Stimulated activated CD4-positive, alpha-beta T cell treated with anti-CD3 and anti-CD28 coated beads, Interleukin-1b, Interleukin-23, amount 100 ng/mL, for 48 hours (primary cell): ENCODE results near the gene TEAD1.
A peak's percentile ranks its signal among the peaks of the same experiment; 100 is the strongest.
"Not testable (repeated sequence)": the region's sequence is repeated elsewhere in the genome, so short reads cannot be mapped to it uniquely, and the experiment has no call there.

ENCODE experiments used
- DNase-seq: peaks from one replicate; pipeline ENCODE4 v3.0.0-alpha.2; 2020

The TEAD1 gene

DNA sequence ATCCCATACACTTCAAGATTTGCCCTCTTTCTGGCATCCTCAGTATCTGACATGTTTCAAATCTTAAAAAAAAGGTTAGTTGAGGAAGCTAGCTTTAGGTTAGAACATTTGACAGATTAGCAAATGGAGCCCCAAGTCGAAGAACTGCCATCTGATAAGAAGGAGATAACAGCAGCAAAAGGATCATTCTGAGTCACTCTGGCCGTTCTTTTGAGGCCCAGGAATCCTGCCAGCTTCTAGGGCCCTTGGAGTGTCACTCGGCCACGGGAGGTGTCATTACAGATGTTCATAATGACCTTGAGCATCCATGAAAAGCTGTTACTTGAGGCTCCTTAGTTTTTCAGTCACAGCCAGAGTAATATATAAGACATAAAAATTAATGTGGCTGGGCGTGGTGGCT lies 202.8 kb downstream of the TEAD1 start:
- no peak for DNase-seq

DNA sequence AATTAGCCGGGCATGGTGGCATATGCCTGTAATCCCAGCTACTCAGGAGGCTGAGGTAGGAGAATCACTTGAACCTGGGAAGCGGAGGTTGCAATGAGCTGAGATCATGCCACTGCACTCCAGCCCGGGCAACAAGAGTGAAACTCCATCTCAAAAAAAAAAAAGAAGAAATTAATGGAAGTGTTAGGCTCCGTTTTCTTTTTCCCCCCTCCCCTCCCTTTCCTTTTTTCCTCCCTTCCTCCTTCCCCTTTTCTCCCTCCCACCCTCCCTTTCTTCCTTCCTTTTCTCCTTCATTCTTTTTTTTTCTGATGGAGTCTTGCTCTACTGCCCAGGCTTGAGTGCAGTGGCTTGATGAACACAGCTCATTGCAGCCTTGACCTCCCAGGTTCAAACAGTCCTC lies 203.3 kb downstream of the TEAD1 start:
- DNase-seq: not testable (repeated sequence)

DNA sequence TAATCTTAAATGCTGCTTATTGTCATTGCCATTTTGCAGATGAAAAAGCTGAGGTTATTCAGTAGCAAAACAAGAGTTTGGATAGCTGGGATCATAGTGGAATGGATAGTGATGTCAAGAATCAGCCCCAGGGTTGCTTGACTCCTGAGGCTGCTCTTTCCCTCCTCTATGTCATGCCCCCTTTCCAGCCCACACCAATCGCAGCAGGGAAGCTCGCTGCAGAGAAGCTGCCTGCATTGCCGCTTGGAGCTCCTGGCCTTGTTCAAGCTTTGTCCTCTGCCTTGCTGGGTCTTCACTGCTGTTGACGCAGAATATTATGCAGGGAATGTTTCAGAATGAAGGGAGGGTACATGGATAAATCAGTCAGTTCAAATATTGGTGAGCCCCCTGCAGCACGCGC lies 206.1 kb downstream of the TEAD1 start:
- DNase-seq: no peak

DNA sequence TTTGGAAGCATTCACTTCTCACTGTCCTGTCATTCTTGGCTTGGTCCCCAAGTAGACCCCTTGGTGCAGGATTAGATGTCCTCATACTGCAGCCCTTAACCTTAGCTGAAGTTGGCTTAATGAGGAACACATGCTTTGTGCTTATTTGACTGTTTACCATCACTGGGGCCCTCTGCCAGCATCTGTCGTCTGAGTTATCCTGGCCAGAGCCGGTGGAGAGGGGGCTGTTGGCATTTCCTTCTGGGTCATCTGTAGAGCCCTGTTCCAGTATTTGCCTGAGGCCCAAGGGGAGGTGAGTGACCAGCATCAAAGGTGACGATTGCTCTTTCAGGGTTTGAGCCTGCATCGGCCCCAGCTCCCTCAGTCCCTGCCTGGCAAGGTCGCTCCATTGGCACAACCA lies 208.4 kb downstream of the TEAD1 start:
- no peak for DNase-seq

DNA sequence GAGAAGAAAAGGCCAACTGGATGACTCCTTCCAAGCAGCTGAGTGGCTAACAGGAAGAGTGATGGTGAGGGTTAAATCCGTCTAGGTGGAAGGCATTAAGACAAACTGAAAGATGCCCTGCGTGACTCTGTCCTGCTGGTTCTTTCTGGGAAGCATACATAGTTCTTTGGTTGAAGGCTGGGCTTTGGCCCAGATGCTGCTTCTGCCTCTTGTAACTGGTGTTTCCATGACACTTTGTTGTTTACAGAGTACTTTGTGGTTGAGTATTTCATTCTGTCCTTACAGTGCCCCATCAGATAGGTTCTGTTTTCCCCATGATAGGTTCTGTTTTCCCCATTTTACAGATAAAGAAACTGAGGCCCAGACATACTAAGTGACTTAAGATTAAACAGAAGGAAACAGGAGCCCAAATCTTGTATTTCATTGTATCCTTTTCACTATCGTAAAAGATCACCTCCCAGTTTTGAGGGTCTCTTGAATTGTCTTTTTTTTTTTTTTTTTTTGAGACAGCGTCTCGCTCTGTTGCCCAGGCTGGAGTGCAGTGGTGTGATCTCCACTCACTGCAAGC lies 210.6 kb downstream of the TEAD1 start:
- no peak for DNase-seq

DNA sequence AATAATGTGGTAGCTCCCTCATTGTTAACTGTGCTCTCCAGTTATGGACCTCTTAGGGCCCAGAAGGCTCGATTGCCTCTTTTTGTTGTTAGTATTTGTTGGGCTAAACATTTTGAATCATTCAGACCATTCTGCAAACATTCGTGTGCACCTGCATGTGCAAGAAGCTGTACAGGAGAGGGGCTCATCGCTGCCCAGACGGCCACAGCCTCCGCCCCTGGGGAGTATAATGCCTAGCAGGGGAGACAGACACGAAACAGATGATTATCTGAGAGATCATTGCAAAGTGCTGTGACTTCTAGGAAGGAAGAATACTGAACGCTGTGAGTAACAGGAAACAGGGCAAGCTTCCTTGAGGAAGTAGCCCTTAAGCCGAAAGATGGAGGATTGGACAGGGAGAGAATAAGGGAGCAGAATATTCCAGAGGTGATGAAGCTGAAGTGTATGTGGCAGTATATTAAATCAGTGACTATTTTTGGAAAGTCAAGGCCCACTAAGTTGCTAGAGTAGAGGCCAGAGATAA lies 211.6 kb downstream of the TEAD1 start:
- DNase-seq: no peak

DNA sequence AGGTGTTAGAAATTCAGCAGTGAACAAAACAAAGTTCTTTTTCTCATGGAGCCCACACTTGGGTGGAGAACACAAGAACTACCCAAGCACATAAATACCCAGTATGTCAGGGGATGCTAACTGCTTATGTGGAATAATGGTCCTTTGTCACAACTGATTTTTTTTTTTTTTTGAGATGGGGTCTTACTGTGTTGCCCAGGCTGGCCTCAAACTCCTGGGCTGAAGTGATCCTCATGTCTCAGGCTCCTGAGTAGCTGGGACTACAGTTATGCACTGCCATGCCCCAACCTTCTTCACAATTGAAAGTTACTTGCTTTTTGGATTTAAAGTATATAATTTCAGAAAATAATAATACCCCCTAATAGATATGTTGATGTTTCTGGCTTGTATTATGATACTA lies 212.3 kb downstream of the TEAD1 start:
- DNase-seq: no peak

DNA sequence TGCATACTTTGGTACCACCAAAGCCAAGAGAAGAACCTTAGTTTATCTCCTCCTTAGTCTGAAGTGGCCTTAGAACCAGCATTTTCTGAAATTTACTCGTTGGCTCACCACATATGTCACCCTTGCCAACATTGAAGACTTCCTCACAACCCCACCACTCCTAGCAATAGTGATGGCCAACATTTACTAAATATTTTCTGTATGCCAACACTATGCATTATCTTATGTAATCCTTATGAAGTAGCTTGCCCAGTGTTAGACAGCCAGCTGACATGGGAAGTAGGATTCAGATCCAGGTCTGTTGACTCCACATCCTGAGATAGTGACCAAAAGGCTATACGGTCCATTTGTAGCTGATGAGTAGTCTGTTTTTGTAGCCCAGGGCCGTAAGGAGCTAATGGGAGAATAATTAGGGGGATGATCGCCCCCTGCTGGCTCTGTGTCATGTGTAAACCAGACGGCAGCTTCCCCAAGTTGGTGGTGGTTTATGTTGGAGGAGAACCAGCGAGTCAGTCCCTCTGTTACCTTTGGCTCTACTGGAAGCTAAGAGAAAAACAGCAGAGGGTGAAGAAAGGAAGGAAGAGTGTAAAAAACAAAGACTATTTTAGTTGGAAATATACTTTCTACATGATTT lies 214.4 kb downstream of the TEAD1 start:
- DNase-seq: peak; percentile 56

DNA sequence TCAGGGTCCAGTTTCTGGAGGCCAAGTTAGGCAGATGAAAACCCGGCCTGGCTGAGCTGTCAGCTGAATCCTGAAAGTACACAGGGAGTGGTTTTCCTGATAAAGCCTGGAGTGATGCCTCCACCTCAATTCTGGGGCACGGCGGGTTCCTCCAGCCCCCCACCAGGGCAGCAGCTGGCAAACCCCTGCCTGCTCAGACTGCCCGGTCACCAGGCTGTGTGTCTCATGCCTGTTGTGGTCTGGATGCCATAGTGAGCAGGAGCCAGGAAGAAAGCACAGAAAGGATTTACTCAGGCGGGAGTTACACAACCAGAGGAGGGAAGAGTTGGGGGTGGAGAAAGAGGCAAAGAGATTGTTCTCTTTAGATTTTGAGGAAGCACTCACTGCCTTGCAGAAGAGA lies 215.0 kb downstream of the TEAD1 start:
- no peak for DNase-seq

DNA sequence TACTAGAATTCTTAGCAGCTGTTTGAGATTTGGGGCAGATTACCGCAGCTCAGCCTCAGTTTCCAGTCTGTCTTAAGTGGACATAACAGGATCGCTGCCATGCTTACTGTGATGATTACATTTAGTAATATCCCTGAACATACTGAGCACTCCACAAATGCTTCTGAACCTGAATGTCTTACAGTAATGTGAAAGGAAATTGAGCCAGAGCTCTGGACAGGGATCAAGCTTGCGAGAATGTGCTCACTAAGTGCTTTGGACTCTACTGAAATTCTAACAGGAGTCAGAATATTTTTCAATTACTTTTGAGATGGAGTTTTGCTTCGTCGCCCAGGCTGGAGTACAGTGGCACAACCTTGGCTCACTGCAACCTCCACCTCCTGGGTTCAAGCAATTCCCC lies 216.3 kb downstream of the TEAD1 start:
- DNase-seq: no peak

DNA sequence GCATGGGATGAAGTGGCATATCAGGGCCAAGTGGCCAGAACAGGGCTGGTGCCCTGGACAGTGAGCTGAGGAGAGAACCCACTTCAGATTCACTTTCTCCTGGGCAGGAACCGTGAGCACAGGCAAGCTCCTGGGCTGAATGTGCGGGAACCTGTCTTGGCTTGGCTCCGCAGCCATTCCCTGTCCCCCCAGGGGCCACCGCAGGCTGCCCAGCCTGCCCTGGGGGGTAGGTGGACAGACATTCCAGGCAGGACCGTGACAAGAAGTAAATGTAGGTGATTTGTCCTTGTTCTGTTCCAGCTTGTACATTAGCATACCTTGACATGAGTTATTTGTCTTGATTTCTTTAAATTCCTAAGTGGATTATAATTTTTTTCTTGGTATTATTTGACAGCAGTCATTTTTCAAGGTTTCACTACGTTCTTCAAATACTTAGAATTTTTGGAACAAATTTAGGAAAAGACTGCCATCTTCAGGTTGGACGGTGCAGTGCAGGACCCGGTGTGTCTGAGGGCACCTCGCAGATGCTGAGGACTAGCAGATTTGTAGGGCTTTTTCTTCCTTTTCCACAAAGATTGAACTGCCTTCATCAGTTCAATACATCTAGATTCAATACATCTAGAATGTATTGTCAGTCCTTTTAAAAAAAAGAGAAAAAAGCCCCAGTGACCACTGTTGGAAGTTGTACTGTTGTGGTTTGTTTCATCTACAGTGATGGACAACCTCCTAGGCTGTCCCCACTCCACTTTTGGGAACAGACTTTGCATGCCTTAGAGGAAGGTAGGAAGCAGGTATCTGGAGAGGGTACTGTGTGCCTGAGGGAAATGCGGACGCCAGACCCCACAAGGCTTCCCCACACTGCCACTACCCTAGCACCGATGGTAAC lies 219.8 kb downstream of the TEAD1 start:
- peak; percentile 53 for DNase-seq

DNA sequence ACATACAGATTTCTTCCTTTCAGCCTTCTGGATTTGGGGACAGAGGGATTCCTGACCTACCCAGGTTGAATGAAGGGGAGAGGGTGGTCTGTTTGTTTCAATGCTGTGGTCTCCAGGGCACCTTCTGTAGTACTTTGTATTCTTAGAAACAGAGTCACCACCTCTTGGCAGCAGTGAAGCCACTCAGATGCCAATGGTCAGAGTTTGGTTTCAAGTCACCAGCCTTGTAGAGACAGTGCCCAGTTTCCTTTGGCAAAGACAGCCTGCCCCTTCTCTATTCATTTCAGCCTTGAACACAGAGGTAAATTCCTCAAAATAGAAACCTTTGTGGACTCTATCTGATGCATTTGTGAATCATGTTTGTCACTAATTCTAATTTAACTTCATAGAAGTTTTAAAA lies 223.2 kb downstream of the TEAD1 start:
- DNase-seq: no peak

DNA sequence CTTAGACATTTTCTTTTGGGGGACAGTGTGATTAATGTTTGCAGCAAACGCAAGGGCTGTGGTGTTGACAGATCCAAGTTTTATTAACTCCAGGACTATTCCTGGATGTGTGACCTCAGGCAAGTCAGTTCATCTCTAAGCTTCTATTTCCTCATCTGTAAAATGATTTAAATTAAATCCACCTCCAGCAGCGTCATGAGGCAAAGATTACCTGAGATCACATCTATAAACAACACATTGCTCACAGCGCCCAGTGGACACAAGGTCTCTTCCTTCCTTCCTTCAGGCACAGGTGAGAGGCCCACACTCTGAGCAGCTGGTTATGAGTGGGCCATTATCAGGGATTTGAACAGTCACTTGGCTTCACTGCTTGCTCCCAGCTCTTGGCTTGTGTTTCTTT lies 223.6 kb downstream of the TEAD1 start:
- DNase-seq: no peak

DNA sequence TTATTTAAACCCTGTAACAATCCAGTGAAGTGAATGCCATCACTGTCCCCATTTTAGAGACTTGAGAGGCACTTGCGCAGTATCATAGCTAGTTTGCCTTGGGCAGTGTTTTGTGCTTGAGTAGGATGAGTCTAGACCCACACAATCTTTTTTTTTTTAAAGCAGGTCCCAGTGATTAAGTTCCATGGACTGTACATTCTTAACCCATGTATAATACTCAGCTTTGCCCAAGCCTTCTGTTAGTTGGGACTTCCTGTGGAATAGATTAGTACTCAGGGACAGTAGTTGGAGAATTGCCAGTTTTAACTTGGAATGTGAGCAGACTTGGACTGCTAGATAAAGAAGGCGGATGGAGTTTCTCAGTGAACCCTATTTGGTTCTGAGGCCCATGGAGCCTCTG lies 226.3 kb downstream of the TEAD1 start:
- DNase-seq: no peak

DNA sequence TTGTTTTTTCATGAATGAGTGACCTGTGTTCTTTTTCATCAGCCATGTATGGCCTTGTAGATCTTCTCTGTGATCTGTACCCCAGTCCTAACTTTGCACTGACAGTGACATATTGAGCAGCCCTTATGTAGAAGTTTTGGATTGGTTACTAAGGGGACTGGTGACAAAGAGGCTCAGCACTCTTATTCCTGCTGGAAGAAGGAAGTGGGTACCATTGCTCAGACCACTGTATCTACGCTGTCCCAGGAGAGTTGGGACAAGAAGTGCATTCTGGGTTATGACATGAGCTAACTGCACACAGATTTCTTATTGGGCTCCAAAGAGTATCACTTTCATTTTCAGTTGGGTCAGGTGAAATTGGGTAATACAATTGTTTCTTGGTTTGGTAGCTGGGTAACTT lies 227.1 kb downstream of the TEAD1 start:
- no peak for DNase-seq

DNA sequence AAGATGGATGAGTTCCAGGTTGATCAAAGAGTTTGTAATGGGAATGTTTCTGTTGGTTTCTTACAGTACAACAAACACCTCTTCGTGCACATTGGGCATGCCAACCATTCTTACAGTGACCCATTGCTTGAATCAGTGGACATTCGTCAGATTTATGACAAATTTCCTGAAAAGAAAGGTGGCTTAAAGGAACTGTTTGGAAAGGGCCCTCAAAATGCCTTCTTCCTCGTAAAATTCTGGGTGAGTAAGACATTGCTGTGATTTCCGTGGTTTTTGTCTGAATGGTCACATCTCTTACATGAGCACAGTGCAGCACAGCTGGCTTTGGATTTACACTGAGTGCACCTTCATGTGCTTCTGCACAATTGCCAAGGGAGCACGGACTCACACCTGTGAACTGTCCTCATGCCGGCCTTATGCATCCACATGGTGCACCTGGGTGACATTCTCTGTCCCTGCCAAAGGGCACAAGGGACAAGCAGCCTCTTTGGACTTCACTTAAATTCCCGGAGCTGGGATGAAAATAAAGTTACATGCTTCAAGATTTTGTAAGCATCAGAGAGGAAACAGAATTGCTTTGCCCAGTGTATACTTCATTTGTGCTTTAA lies 227.8 kb downstream of the TEAD1 start:
- DNase-seq: no peak

DNA sequence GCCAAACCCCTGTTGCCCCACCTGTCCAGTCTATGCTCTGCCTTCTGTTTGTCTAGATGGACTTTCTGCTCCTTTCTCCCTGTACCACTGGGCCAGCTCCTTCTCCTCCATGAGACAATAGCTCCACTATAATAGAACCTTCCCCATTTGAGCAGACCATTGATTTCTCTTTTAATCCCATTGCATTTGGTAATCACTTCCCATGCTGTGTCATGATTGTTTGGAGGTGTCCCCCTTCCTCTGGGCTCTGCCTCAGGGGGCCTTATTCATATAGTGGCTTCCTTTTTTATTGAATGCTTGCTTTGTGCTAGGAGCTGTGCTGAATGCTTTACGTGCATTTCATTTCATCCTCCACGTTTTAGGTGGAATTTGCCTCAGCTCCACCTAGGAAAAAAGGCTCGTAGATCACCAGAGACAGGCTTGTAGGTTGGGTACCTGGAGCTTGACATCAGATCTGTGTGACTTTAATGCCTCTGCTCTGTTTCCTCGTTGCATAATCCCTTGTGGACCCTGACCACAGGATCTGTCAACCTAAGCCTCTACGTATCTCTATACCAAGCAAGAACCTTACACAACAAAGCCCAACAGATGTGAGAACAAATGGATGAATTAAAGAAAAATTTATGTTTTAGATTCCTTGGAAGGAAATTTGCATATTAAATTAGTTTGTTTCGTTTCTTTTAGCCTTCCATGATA lies 228.7 kb downstream of the TEAD1 start:
- DNase-seq: no peak

DNA sequence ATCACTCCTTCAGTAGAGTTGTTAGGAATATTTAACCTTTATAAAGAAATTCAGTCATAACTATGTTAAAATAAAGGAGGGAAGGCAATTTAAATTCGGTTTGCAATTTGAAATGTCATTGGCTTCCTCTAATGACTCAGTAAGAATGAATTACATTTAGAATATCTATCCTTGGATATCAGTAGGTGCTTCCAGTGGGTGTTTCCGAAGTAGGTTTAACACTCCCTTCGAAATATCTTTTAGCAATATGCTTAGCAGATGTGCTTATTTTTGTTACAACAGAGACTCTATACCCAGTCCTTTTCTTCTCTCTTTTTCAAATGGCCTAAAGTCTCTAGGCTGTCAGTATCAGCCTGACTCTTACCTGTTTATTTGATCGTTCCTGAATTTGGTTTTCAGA lies 231.2 kb downstream of the TEAD1 start:
- DNase-seq: no peak

DNA sequence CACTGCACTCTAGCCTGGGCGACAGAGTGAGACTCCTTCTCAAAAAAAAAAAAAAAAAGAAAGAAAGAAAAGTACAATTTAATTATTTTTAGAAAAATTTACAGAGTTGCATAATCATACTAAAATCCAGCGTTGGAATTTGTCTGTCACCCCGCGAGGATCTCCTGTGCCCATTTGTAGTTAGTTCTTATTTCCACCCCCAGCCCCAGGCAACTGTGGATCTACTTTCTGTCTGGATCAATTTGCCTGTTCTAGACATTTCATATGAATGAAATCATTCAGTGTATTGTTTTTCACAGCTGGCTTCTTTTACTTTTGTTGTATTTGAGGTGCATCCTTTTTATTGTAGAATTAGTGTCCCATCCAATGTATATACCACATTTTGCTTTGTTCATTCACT lies 232.3 kb downstream of the TEAD1 start:
- DNase-seq: no peak

DNA sequence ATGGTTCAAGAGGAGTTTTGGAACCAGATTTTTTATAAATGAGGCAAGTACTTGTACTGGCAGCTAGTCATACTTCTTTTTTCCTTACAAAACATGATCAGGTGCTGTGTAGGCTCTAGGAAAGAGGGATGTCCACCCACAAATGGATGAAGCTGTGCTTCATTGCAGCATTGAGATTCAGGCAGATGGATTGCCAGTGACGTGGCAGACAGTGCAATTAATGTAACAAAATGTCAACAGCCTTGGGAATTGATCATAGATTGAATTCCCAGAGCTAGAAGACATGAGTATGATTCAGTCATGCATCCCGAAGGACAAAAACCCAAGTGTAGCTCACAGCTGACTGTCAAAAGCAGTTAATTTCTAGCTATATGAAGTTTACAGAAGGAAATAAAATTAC lies 235.7 kb downstream of the TEAD1 start:
- DNase-seq: no peak

DNA sequence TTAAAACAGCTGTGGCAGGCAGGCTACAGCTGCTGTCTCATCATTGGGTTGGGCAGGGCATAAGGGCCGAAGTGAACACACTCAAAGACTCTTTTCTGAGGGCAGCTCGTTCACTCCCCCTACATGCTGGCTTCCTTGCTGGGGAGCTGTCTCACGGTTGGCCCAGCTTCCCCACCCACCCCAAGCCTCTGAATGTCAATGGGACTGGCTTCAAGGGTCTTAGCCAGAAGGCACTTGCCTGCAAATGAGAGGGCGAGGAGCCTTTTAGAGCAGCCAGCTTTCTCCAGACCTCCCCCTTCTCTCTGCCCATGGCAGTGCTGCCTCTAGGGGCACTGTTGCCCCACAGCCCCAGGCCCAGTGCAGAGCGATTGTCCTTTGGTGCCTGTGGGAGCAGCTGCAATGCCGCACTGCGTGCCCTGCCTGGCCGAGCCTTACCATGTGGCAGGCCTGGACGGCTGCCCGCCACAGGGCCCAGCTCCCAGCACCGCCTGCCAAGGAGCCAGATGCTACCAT lies 240.2 kb downstream of the TEAD1 start:
- peak; percentile 7 for DNase-seq

DNA sequence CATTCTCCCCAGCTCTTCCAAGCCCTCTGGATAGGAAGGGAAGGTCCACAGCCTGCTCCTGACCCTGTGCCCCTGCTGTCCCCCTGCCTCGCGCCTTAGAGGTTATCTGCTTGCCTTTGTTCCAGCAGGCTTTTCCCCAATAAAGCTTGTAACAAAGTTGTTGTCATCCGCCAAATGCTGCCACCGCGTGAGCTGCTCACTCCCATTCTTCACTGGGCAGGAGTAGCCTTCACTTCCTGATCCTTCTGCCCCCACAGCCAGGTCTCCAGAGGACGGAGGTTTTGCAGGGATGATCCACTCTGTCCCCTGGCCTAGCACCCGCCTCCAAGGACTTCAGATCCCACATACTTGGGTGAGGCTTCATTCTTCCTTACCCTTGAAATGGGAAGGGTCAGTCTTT lies 240.9 kb downstream of the TEAD1 start:
- DNase-seq: no peak

DNA sequence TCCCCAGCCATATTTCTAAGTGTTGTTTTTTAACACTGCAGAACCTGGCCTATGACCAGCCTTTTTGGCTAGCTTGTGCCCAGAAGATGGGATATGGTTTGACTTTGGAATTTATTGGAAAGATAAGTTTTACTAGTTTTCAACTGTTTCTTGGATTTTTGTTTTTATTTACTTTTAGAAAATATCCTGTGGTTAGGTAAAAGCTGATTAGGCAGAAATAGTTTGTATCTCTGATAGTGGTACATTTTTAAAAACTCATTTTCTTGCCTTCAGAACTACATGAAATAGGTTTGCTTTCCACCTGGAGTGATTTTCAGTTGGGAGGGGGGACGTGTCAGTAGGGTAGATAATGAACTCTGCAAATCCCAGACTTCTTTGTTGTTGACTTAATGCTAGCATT lies 243.6 kb downstream of the TEAD1 start:
- DNase-seq: no peak
